HG03558 (cell line): ENCODE results near the gene GEMIN4.

ENCODE experiments used
- ATAC-seq: cut with Tn5 transposase; IDR thresholded peaks from one replicate; pipeline ENCODE4 v1.9.1; 2021; ENCODE audit warnings: moderate number of reproducible peaks; ENCODE audit not compliant: unreplicated experiment; ENCODE audit errors: extremely low read depth

Gene GEMIN4

GRCh38 chr17:745406-745805, 6.7 kb downstream of the GEMIN4 start:
- no peak for ATAC-seq

GRCh38 chr17:744937-745336, 7.1 kb downstream of the GEMIN4 start:
- no peak for ATAC-seq

GRCh38 chr17:743139-743538, 8.9 kb downstream of the GEMIN4 start:
- ATAC-seq: no peak

GRCh38 chr17:742147-742793, 9.8 kb downstream of the GEMIN4 start:
- no peak for ATAC-seq

- ATAC-seq: no peak
Measured at GRCh38 chr17:740240-741017, 11.6 kb downstream of the GEMIN4 start.

- ATAC-seq: no peak
Measured at GRCh38 chr17:737561-738113, 14.4 kb downstream of the GEMIN4 start.

GRCh38 chr17:733743-734142, 18.3 kb downstream of the GEMIN4 start:
- ATAC-seq: no peak

GRCh38 chr17:732902-733720, 19.0 kb downstream of the GEMIN4 start:
- ATAC-seq: no peak

- no peak for ATAC-seq
Measured at GRCh38 chr17:732067-732901, 19.8 kb downstream of the GEMIN4 start, which contains the start of gene TLCD3A. Gene TLCD3A, plus strand, starts transcription at chr17:732596. Its CDS starts 52 bp downstream, at chr17:732648.

- ATAC-seq: no peak
Measured at GRCh38 chr17:731644-732066, 20.4 kb downstream of the GEMIN4 start.

GRCh38 chr17:728911-729310, 23.2 kb downstream of the GEMIN4 start:
- no peak for ATAC-seq

- no peak for ATAC-seq
Measured at GRCh38 chr17:726271-726919, 25.7 kb downstream of the GEMIN4 start.

GRCh38 chr17:725746-726145, 26.3 kb downstream of the GEMIN4 start:
- ATAC-seq: no peak

GRCh38 chr17:725084-725483, 27.0 kb downstream of the GEMIN4 start:
- no peak for ATAC-seq

GRCh38 chr17:721540-721937, 30.5 kb downstream of the GEMIN4 start:
- no peak for ATAC-seq

- no peak for ATAC-seq
Measured at GRCh38 chr17:720706-721539, 31.1 kb downstream of the GEMIN4 start.

- ATAC-seq: no peak
Measured at GRCh38 chr17:718075-718474, 34.0 kb downstream of the GEMIN4 start.

GRCh38 chr17:708132-708531, 43.9 kb downstream of the GEMIN4 start:
- no peak for ATAC-seq
